ENCODE results near the gene MPV17. TPM values are rescaled to one million over a fixed set of nuclear protein-coding genes. Genes with fewer than 3 reads are reported as not detected.

MPV17 gene
- polyA plus RNA-seq, 2 of the 4 experiments (the other 2 are of a cell fraction) = 67.7 to 130 TPM

DNA sequence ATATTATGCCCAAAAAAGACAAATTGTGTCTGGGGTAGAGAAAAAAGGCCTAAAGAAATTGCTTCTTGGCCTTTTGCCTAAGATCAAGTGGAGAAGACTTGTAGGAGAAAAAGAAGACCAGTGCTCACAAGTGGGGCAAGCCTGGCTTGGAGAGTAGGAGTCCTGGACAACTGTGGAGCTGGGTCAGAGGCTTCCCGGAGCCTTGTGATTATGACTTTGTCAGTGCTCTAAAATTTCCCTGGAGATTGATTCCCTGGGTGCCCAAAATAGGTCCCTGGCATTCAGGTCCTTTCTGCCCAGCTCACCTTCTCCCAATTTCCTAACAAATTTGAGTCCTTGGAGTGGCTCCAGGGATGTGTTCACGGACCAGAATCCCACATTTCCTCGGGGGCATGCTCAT, 41.5 kb downstream of the MPV17 start (continued):
- TF ChIP-seq, protein P1, sequence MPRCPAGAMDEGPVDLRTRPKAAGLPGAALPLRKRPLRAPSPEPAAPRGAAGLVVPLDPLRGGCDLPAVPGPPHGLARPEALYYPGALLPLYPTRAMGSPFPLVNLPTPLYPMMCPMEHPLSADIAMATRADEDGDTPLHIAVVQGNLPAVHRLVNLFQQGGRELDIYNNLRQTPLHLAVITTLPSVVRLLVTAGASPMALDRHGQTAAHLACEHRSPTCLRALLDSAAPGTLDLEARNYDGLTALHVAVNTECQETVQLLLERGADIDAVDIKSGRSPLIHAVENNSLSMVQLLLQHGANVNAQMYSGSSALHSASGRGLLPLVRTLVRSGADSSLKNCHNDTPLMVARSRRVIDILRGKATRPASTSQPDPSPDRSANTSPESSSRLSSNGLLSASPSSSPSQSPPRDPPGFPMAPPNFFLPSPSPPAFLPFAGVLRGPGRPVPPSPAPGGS (IDR thresholded peaks at IDR 0.05) = no peak
- no peak for TF ChIP-seq EHF (CRISPR knock-in tag; IDR thresholded peaks at IDR 0.05)

GRCh38 chr2:27280826-27281225, 42.1 kb downstream of the MPV17 start:
- WGBS (ENCODE audit: missing lambda C conversion rate) = 52% methylated on average over 3 of the region's 3 CpGs
- Histone ChIP-seq H3K27ac (peak overlapping the region in 1 of 2 experiments; percentile 1; a peak in 1 of 6 replicates), H3K4me1 (peaks cover 26% of the 10 kb centered on the region), H3K4me2 (no peak overlapping the region), H3K9me3 (no peaks in the 10 kb centered on the region), H3K4me3 (no peak overlapping the region)
- ChIA-PET POLR2A (interaction anchor here (2.0 kb wide), 1 partner anchor 69 kb away, joined by 6 read pairs; the partner anchor contains the start of genes ATRAID and SLC5A6), CTCF (interaction anchor here (0.6 to 12.1 kb wide), 33 partner anchors 13 to 434 kb away, joined by 3 to 394 read pairs (median 9); partner anchors contain the start of genes ABHD1, AGBL5, KHK and SLC30A3)
- DNase-seq (ENCODE audit: low read depth in 1 of 2, low spot score in 1 of 2) (no peak), FAIRE-seq (no peak), ATAC-seq (peak in 1 of 2 experiments; percentile 22; a peak in 3 of 6 replicates)
- TF ChIP-seq CTCF (IDR thresholded peaks at IDR 0.05) = no peak
- TF ChIP-seq CHD4 (IDR thresholded peaks at IDR 0.05; ENCODE audit: borderline replicate concordance) = no peak
- TF ChIP-seq HEYL (CRISPR knock-in tag; IDR thresholded peaks at IDR 0.05) = no peak
- TF ChIP-seq PHF8 (IDR thresholded peaks at IDR 0.05; ENCODE audit: borderline replicate concordance, low read depth) = no peak
- no peak for TF ChIP-seq KDM1A (IDR thresholded peaks at IDR 0.05; ENCODE audit: low read depth)
- TF ChIP-seq, protein P2, sequence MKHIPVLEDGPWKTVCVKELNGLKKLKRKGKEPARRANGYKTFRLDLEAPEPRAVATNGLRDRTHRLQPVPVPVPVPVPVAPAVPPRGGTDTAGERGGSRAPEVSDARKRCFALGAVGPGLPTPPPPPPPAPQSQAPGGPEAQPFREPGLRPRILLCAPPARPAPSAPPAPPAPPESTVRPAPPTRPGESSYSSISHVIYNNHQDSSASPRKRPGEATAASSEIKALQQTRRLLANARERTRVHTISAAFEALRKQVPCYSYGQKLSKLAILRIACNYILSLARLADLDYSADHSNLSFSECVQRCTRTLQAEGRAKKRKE (CRISPR knock-in tag; IDR thresholded peaks at IDR 0.05; ENCODE audit: low read depth) = no peak
- TF ChIP-seq, protein P3, sequence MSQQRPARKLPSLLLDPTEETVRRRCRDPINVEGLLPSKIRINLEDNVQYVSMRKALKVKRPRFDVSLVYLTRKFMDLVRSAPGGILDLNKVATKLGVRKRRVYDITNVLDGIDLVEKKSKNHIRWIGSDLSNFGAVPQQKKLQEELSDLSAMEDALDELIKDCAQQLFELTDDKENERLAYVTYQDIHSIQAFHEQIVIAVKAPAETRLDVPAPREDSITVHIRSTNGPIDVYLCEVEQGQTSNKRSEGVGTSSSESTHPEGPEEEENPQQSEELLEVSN (IDR thresholded peaks at IDR 0.05; ENCODE audit: borderline replicate concordance, low read depth) = no peak
- TF ChIP-seq JUNB (IDR thresholded peaks at IDR 0.05) = no peak
- no peak for TF ChIP-seq KDM5A (IDR thresholded peaks at IDR 0.05)
- no peak for TF ChIP-seq HOXB5 (CRISPR knock-in tag; IDR thresholded peaks at IDR 0.05)
- TF ChIP-seq EHF (CRISPR knock-in tag; IDR thresholded peaks at IDR 0.05) = no peak
- TF ChIP-seq NFE2L2 (conservative IDR thresholded peaks at IDR 0.05; ENCODE audit: low read length) = no peak
- no peak for TF ChIP-seq TFCP2L1 (CRISPR knock-in tag; IDR thresholded peaks at IDR 0.05)
- TF ChIP-seq FOXS1 (CRISPR knock-in tag; IDR thresholded peaks at IDR 0.05) = no peak
- TF ChIP-seq, protein P1 (IDR thresholded peaks at IDR 0.05) = no peak
- no peak for TF ChIP-seq CBX8 (IDR thresholded peaks at IDR 0.05)
- TF ChIP-seq ZFP36 (IDR thresholded peaks at IDR 0.05; ENCODE audit: borderline replicate concordance, partially characterized antibody) = no peak

GRCh38 chr2:27278010-27278409, 44.9 kb downstream of the MPV17 start:
- H3K4me1 ChIP-seq = peaks cover 21% of the 10 kb centered on the region
- POLR2A ChIA-PET = interaction anchor here (0.6 kb wide), 1 partner anchor 67 kb away, joined by 3 read pairs; no protein-coding TSS in a partner anchor
- H3K4me3 ChIP-seq = no peak overlapping the region
- CTCF ChIA-PET = interaction anchor here (0.7 to 12.1 kb wide), 13 partner anchors 10 to 196 kb away, joined by 3 to 394 read pairs (median 17); partner anchors contain the start of genes EIF2B4, KHK and SLC30A3
- no peak overlapping the region for H3K4me2 ChIP-seq
- no peak for ATAC-seq
- H3K9me3 ChIP-seq = no peaks in the 10 kb centered on the region
- FAIRE-seq = no peak
- DNase-seq (ENCODE audit: low read depth in 1 of 2, low spot score in 1 of 2) = no peak
- no peak overlapping the region for H3K27ac ChIP-seq
- 38% methylated on average over 1 of the region's 1 CpG for WGBS (ENCODE audit: missing lambda C conversion rate)
- TF ChIP-seq MYC (IDR thresholded peaks at IDR 0.05; ENCODE audit: borderline replicate concordance, low read length) (no peak), CEBPB (IDR thresholded peaks at IDR 0.05) (no peak), FOXS1 (CRISPR knock-in tag; IDR thresholded peaks at IDR 0.05) (no peak), MAZ (IDR thresholded peaks at IDR 0.05; ENCODE audit: borderline replicate concordance, low read depth, low read length) (no peak), KDM5A (IDR thresholded peaks at IDR 0.05) (no peak), TP53 (CRISPR knock-in tag; IDR thresholded peaks at IDR 0.05) (no peak), POLR2A (IDR thresholded peaks at IDR 0.05; ENCODE audit: low read length) (no peak), HEYL (CRISPR knock-in tag; IDR thresholded peaks at IDR 0.05) (no peak), ZNF302 (CRISPR knock-in tag; IDR thresholded peaks at IDR 0.05) (no peak), RFX5 (IDR thresholded peaks at IDR 0.05) (no peak)
- TF ChIP-seq, protein P4, sequence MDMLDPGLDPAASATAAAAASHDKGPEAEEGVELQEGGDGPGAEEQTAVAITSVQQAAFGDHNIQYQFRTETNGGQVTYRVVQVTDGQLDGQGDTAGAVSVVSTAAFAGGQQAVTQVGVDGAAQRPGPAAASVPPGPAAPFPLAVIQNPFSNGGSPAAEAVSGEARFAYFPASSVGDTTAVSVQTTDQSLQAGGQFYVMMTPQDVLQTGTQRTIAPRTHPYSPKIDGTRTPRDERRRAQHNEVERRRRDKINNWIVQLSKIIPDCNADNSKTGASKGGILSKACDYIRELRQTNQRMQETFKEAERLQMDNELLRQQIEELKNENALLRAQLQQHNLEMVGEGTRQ (IDR thresholded peaks at IDR 0.05) = no peak
- TF ChIP-seq, protein P2 (CRISPR knock-in tag; IDR thresholded peaks at IDR 0.05; ENCODE audit: low read depth) = no peak
